Neural cell (in vitro differentiated cells): ENCODE measurements around the gene CST9. TPM values are rescaled to one million over a fixed set of nuclear protein-coding genes. Genes with fewer than 3 reads are reported as not detected.
"Not testable (repeated sequence)": the region's sequence is repeated elsewhere in the genome, so short reads cannot be mapped to it uniquely, and the experiment has no call there.

Experiments used
- H2AFZ ChIP-seq: fragments of 200-600, 300-800 bp; sonication (generic), shearing (Covaris generic); 2 replicates; pipeline ENCODE4 v1.6.0; 2014; ENCODE audit warnings: low read depth, mild to moderate bottlenecking, antibody characterized with exemption, low read length, moderate library complexity
- H3F3A ChIP-seq: fragments of 200-600 bp; shearing (Covaris generic); 2 replicates; pipeline ENCODE4 v1.6.1; 2016; ENCODE audit warnings: mild to moderate bottlenecking, moderate library complexity, mixed read lengths, antibody characterized with exemption, low read length; ENCODE audit not compliant: insufficient read depth, poor library complexity, severe bottlenecking
- H3K27ac ChIP-seq: fragments of 200-600, 300-800 bp; sonication (generic), shearing (Covaris generic); 2 replicates; pipeline ENCODE4 v1.5.1; 2014; ENCODE audit warnings: mild to moderate bottlenecking, low read length, moderate library complexity
- H3K27me3 ChIP-seq: fragments of 300-800, 200-600 bp; sonication (generic), shearing (Covaris generic); 2 replicates; pipeline ENCODE4 v1.6.0; 2014; ENCODE audit warnings: mild to moderate bottlenecking, low read depth, low read length, moderate library complexity; ENCODE audit not compliant: insufficient read depth
- H3K36me3 ChIP-seq: fragments of 300-800, 200-600 bp; sonication (generic), shearing (Covaris generic); 2 replicates; pipeline ENCODE4 v1.5.1; 2014; ENCODE audit warnings: mild to moderate bottlenecking, antibody characterized with exemption, low read length, moderate library complexity; ENCODE audit not compliant: insufficient read depth
- H3K4me2 ChIP-seq: fragments of 300-800, 200-600 bp; sonication (generic), shearing (Covaris generic); 2 replicates; pipeline ENCODE4 v1.6.0; 2014; ENCODE audit warnings: mild to moderate bottlenecking, low read length
- H3K4me3 ChIP-seq: fragments of 300-800, 200-600 bp; sonication (generic), shearing (Covaris generic); 2 replicates; pipeline ENCODE4 v1.5.1; 2014; ENCODE audit warnings: mild to moderate bottlenecking, low read length, moderate library complexity
- H3K79me2 ChIP-seq: fragments of 200-600 bp; shearing (Covaris generic); replicated peaks from 2 replicates; pipeline ENCODE4 v1.6.0; 2014; ENCODE audit warnings: mild to moderate bottlenecking, low read length, moderate library complexity; ENCODE audit not compliant: insufficient read depth
- H3K9ac ChIP-seq: fragments of 300-800, 200-600 bp; sonication (generic), shearing (Covaris generic); 2 replicates; pipeline ENCODE4 v1.6.1; 2016; ENCODE audit warnings: mild to moderate bottlenecking, low read length, mixed read lengths
- H3K9me2 ChIP-seq: fragments of 200-600 bp; shearing (Covaris generic); 2 replicates; pipeline ENCODE4 v1.6.1; 2016; ENCODE audit warnings: mild to moderate bottlenecking, low read length, mixed read lengths; ENCODE audit not compliant: insufficient read depth
- H3K9me3 ChIP-seq: fragments of 200-600, 300-800 bp; sonication (generic), shearing (Covaris generic); 2 replicates; pipeline ENCODE4 v1.6.1; 2016; ENCODE audit warnings: mild to moderate bottlenecking, mixed run types, low read length, moderate library complexity, mixed read lengths
- H4K20me1 ChIP-seq: fragments of 200-600 bp; shearing (Covaris generic); 2 replicates; pipeline ENCODE4 v1.6.1; 2016; ENCODE audit warnings: mild to moderate bottlenecking, mixed run types; ENCODE audit not compliant: insufficient read depth
- EP300 ChIP-seq: fragments of 450-650 bp; conservative IDR thresholded peaks from 2 replicates; pipeline ENCODE4 v1.6.1; 2014; ENCODE audit warnings: antibody characterized with exemption, mild to moderate bottlenecking, moderate library complexity; ENCODE audit not compliant: poor library complexity, severe bottlenecking
- EZH2 ChIP-seq: fragments of 200-600, 300-800 bp; shearing (Covaris generic), sonication (generic); IDR thresholded peaks from 2 replicates; pipeline ENCODE4 v1.6.1; 2014; ENCODE audit warnings: antibody characterized with exemption, low read length, borderline replicate concordance, mild to moderate bottlenecking; ENCODE audit not compliant: insufficient read depth, poor library complexity, severe bottlenecking
- MXI1 ChIP-seq: fragments of 450-650 bp; conservative IDR thresholded peaks from 2 replicates; pipeline ENCODE4 v1.6.1; 2014; ENCODE audit warnings: antibody characterized with exemption, mild to moderate bottlenecking; ENCODE audit not compliant: poor library complexity, severe bottlenecking
- POLR2AphosphoS5 ChIP-seq: IDR thresholded peaks from 2 replicates; pipeline ENCODE4 v1.6.1; 2012
- RAD21 ChIP-seq: fragments of 450-650 bp; conservative IDR thresholded peaks from 2 replicates; pipeline ENCODE4 v1.6.1; 2014; ENCODE audit warnings: antibody characterized with exemption, mild to moderate bottlenecking, moderate library complexity
- REST ChIP-seq: IDR thresholded peaks from 2 replicates; pipeline ENCODE4 v1.6.1; 2012; ENCODE audit warnings: borderline replicate concordance
- SMC3 ChIP-seq: fragments of 450-650 bp; conservative IDR thresholded peaks from 2 replicates; pipeline ENCODE4 v1.6.1; 2014; ENCODE audit warnings: antibody characterized with exemption, mild to moderate bottlenecking, moderate library complexity; ENCODE audit not compliant: poor library complexity
- TAF1 ChIP-seq: IDR thresholded peaks from 2 replicates; pipeline ENCODE4 v1.6.1; 2012; ENCODE audit warnings: low read depth
- polyA plus RNA-seq: library from polyadenylated mRNA; depleted of rRNA; stranded (reverse); fragments of >200 nt; gene quantifications from 2 replicates; pipeline ENCODE4 v1.2.3, GENCODE V29; 2014
- TF ChIP-seq, protein P1 (sequence below): fragments of 450-650 bp; IDR thresholded peaks from 2 replicates; pipeline ENCODE4 v1.5.1; 2014; ENCODE audit warnings: antibody characterized with exemption, mild to moderate bottlenecking, moderate library complexity; ENCODE audit not compliant: poor library complexity, severe bottlenecking

CST9 gene
- polyA plus RNA-seq, 1 donor from 2014 or later: not detected

GRCh38 chr20:23623666-23624323 is 18.1 kb upstream of the CST9 start:
- Histone ChIP-seq H4K20me1 (no peaks in the 10 kb centered on the region), H2AFZ (no peak overlapping the region), H3K79me2 (no peaks in the 10 kb centered on the region), H3K9me2 (no peaks in the 10 kb centered on the region), H3K27me3 (no peaks in the 10 kb centered on the region), H3K36me3 (no peaks in the 10 kb centered on the region), H3K9me3 (no peaks in the 10 kb centered on the region), H3K4me2 (no peak overlapping the region), H3F3A (no peaks in the 10 kb centered on the region), H3K4me3 (no peak overlapping the region), H3K9ac (no peak overlapping the region), H3K27ac (no peak overlapping the region)
- no peak for TF ChIP-seq POLR2AphosphoS5
- no peak for TF ChIP-seq TAF1
- no peak for TF ChIP-seq SMC3
- TF ChIP-seq, protein P1, sequence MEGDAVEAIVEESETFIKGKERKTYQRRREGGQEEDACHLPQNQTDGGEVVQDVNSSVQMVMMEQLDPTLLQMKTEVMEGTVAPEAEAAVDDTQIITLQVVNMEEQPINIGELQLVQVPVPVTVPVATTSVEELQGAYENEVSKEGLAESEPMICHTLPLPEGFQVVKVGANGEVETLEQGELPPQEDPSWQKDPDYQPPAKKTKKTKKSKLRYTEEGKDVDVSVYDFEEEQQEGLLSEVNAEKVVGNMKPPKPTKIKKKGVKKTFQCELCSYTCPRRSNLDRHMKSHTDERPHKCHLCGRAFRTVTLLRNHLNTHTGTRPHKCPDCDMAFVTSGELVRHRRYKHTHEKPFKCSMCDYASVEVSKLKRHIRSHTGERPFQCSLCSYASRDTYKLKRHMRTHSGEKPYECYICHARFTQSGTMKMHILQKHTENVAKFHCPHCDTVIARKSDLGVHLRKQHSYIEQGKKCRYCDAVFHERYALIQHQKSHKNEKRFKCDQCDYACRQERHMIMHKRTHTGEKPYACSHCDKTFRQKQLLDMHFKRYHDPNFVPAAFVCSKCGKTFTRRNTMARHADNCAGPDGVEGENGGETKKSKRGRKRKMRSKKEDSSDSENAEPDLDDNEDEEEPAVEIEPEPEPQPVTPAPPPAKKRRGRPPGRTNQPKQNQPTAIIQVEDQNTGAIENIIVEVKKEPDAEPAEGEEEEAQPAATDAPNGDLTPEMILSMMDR: no peak
- TF ChIP-seq EP300: no peak
- no peak for TF ChIP-seq MXI1
- TF ChIP-seq EZH2: no peak
- TF ChIP-seq RAD21: no peak
- TF ChIP-seq REST: no peak

DNA sequence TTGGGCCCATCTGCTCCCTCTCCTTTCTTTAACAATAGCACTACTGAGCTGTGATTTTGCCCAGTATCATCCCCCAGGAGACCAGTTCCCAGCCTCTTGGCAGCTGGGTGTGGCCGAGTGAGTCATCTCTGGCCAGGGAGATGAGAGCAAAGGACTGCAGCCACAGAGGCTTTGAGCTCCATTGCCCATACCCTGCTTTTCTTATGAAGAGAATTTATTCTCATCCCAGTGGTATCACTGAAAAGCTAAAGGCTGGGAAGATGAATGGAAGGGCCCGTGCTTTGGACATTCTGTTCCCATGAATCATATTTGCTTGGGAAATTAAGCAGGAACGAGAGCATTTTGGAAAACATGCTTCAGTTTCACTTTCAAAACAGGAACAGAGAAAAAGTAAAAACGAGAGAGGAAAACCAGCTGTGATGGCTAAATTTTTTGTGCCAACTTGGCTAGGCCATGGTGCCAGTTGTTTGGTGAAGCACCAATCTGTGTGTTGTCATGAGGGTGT is 17.2 kb upstream of the CST9 start:
- Histone ChIP-seq H3K9me2 (no peaks in the 10 kb centered on the region), H3K9me3 (no peaks in the 10 kb centered on the region), H3K27ac (no peak overlapping the region), H3K36me3 (no peaks in the 10 kb centered on the region), H3K79me2 (no peaks in the 10 kb centered on the region), H3K9ac (no peak overlapping the region), H2AFZ (no peak overlapping the region), H4K20me1 (no peaks in the 10 kb centered on the region), H3K4me2 (no peak overlapping the region), H3K27me3 (no peaks in the 10 kb centered on the region), H3K4me3 (no peak overlapping the region), H3F3A (no peaks in the 10 kb centered on the region)
- TF ChIP-seq RAD21: no peak
- TF ChIP-seq MXI1: no peak
- TF ChIP-seq, protein P1: no peak
- no peak for TF ChIP-seq POLR2AphosphoS5

DNA sequence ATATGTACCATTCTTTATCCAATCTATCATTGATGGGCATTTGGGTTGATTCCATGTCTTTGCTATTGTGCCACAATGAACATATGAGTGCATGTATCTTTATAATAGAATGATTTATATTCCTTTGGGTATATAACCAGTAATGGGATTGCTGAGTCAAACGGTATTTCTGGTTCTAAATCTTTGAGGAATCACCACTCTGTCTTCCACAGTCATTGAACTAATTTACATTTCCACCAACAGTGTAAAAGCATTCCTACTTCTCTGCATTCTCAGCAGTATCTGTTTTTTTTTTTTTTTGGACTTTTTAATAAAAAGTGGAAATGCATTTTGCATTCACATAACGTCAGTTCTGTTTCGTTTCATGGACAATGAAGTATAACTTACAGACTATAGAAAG is 16.7 kb upstream of the CST9 start:
- not testable (repeated sequence) for H3K27ac ChIP-seq, H2AFZ ChIP-seq, H3F3A ChIP-seq, H3K36me3 ChIP-seq, H3K27me3 ChIP-seq, H3K9me2 ChIP-seq, H3K9ac ChIP-seq, H4K20me1 ChIP-seq, H3K4me2 ChIP-seq, H3K79me2 ChIP-seq, H3K4me3 ChIP-seq, H3K9me3 ChIP-seq

- H4K20me1 ChIP-seq, H3K9me3 ChIP-seq, H3K4me3 ChIP-seq, H3K27me3 ChIP-seq, H3K36me3 ChIP-seq, H2AFZ ChIP-seq, H3K79me2 ChIP-seq, H3F3A ChIP-seq, H3K27ac ChIP-seq, H3K9me2 ChIP-seq, H3K9ac ChIP-seq, H3K4me2 ChIP-seq: not testable (repeated sequence)
These were observed 15.1 kb upstream of the CST9 start for GRCh38 chr20:23620670-23621386.
